ENCODE results near the gene CD74. TPM values are rescaled to one million over a fixed set of nuclear protein-coding genes. Genes with fewer than 3 reads are reported as not detected.

CD74 gene
- total RNA-seq, 1 donor from 2014 or later: 1,940 TPM

DNA sequence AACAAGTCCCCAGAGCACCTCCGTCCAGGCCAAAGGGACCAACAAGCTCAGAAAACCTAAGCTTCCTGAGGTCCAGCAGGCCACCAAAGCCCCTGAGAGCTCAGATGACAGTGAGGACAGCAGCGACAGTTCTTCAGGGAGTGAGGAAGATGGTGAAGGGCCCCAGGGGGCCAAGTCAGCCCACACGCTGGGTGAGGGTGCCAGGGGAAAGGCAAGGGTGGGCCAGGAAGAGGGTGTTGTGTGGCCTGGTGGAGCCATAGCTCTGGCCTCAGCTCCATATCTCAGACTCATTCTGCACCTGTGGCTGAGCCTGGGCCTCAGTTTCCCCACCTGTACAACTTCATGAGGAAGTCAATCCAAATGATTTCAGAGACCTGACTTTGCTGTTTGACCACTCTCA is 20.7 kb downstream of the CD74 start:
- no peaks in the 10 kb centered on the region for H3K27me3 ChIP-seq
- no peaks in the 10 kb centered on the region for H3K4me1 ChIP-seq
- peaks cover 70 to 96% of the 10 kb centered on the region in 2 donors for H3K36me3 ChIP-seq
- H3K27ac ChIP-seq: no peak overlapping the region
- H3K9me3 ChIP-seq: no peaks in the 10 kb centered on the region
- no peak for DNase-seq (ENCODE audit: low spot score in 2 of 2)
- H3K4me3 ChIP-seq: no peak overlapping the region
- intact Hi-C loops (cut with DNase I): no loop called here
- TF ChIP-seq, protein P1, sequence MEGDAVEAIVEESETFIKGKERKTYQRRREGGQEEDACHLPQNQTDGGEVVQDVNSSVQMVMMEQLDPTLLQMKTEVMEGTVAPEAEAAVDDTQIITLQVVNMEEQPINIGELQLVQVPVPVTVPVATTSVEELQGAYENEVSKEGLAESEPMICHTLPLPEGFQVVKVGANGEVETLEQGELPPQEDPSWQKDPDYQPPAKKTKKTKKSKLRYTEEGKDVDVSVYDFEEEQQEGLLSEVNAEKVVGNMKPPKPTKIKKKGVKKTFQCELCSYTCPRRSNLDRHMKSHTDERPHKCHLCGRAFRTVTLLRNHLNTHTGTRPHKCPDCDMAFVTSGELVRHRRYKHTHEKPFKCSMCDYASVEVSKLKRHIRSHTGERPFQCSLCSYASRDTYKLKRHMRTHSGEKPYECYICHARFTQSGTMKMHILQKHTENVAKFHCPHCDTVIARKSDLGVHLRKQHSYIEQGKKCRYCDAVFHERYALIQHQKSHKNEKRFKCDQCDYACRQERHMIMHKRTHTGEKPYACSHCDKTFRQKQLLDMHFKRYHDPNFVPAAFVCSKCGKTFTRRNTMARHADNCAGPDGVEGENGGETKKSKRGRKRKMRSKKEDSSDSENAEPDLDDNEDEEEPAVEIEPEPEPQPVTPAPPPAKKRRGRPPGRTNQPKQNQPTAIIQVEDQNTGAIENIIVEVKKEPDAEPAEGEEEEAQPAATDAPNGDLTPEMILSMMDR (IDR thresholded peaks at IDR 0.05): no peak

DNA sequence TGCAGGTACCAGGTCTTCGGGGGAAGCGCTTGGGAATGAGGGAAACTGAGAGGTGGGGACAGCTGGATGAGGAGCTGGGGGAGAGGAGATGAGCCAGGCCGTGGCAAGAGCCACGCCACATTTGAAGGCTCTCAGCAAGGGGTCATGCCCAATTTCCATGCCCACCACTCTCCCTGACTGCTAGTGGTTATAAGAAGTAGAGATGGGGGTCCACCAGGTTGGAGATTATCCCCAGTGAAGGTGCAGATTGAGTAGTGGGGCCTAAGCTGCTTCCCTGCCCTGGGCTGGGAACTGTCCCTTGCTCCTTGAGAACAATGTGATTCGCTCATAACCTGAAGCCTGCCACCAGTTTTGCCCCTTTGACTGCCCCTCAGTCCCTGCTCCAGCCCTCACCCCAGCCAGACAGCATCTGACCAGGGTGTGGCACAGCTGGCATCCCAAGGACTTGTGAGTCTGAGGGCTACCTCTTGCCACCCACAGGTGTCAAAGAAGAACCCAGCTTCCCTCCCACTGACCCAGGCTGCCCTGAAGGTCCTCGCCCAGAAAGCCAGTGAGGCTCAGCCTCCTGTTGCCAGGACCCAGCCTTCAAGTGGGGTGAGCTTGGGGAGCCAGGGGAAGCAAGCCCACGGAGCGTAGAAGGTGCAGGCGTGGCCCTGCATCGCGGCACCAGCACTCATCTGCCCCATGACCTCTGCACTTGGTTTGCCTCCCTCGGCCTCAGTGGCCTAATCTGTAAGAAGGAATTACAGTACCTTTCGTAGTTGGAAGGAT is 21.5 kb downstream of the CD74 start:
- H3K4me1 ChIP-seq: no peaks in the 10 kb centered on the region
- no peaks in the 10 kb centered on the region for H3K9me3 ChIP-seq
- no peak overlapping the region for H3K27ac ChIP-seq
- H3K27me3 ChIP-seq: no peaks in the 10 kb centered on the region
- TF ChIP-seq, protein P1 (IDR thresholded peaks at IDR 0.05): no peak
- intact Hi-C loops (cut with DNase I): no loop called here
- no peak overlapping the region for H3K4me3 ChIP-seq
- H3K36me3 ChIP-seq: peaks cover 72 to 97% of the 10 kb centered on the region in 2 donors
- DNase-seq (ENCODE audit: low spot score in 2 of 2): no peak

DNA sequence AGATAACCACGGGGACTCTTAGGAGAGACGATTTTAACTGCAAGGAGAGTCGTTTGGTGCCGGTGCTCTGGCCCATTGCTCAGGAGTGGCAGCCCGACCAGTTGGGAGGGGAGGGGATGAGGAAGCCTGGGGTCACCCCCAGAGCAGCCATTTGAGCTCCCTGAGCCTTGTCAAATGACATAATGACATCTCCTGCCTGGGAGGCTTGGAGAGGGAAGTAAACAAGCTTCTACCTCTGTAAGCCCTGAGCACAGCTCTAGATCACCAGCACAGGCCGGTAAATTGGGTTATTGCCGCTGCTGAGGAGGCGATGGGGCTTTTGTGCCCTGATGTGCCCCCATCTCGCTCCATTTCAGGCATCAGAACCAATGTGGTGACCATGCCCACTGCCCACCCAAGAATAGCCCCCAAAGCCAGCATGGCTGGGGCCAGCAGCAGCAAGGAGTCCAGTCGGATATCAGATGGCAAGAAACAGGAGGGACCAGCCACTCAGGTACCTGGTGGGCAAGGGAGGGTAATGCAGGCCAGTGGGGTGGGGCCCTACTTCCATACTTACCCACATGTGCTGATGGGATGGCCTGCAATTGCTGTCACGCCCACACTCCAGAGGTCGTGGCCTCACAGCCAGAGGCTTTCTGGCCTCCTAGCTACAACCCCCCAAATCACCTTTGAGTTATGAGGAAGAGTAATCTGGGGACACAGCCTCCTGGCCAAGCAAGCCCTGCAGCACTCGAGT is 23.0 kb downstream of the CD74 start:
- Histone ChIP-seq H3K9me3 (no peaks in the 10 kb centered on the region), H3K4me1 (no peaks in the 10 kb centered on the region), H3K36me3 (peaks cover 80 to 99% of the 10 kb centered on the region in 2 donors), H3K27ac (no peak overlapping the region), H3K27me3 (no peaks in the 10 kb centered on the region), H3K4me3 (no peak overlapping the region)
- TF ChIP-seq, protein P1 (IDR thresholded peaks at IDR 0.05): no peak
- DNase-seq (ENCODE audit: low spot score in 2 of 2): no peak
- intact Hi-C loops (cut with DNase I): no loop called here

DNA sequence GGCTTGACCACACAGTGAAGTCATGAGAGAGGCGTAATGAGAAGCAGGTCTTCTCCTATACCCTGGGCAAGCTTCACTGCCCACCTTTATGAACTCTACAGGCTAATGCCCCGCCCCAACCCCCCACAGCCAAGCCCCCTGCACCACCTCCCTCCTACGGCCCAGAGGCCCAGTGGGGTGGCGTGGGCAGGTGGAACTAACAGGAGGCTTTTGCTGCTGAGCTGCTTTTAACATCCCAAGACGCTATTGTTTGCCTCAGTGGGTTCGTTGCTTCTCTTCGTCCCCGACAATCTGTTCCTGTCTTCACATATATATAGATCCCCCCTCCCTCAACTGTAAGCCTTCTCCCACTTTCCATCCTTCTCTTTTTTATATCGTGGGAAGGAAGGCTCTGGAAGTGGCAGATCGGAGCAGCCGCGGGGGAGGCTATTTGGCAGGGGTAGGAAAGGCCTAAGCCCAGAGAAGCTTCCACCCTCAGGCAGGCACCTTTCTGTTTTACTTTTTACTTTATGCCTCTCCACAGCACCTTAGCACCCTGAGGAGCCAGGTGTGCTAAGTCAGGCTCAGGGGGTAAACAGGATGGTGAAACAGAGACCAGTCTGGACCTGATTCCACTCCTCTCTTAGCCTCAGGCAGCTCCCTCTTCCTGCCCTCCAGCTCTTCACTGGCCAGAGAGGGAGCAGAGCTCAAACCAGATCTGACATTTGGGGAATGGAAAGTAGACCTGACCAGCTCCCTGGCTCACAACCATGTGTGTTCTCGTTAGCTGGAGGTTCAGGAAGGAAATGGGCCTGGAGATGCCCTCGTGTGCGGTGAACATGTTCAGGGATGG is 26.5 kb downstream of the CD74 start:
- TF ChIP-seq, protein P1 (IDR thresholded peaks at IDR 0.05): no peak
- Histone ChIP-seq H3K27me3 (no peaks in the 10 kb centered on the region), H3K4me3 (no peak overlapping the region)

DNA sequence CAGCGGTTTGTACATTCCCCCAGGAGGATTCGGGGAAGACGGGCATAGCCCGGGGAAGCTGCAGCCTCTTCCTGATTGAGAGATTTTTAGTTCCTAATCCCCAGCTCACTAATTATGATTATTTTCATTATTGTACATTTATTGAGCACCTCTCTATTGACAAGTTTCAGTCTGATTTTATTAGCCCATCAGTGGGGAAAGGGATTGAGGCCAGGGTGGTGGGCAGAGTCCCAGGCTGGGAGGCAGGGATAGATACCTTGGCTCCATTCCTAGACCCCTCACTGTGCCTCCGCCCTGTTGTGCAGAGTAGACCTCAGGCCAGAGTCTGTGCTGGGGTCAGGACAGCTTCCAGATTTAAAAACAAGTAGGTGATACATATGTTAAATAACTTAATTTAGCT is 28.0 kb downstream of the CD74 start:
- intact Hi-C loops (cut with DNase I): no loop called here

More for the DNA sequence above, 26.5 kb downstream of the CD74 start:
- Histone ChIP-seq H3K27ac (no peak overlapping the region), H3K9me3 (no peaks in the 10 kb centered on the region), H3K4me1 (no peaks in the 10 kb centered on the region), H3K36me3 (peaks cover 84 to 99% of the 10 kb centered on the region in 2 donors)
- intact Hi-C loops (cut with DNase I): no loop called here
- DNase-seq (ENCODE audit: low spot score in 2 of 2): no peak

More for the DNA sequence above, 28.0 kb downstream of the CD74 start:
- no peak overlapping the region for H3K27ac ChIP-seq
- no peak for DNase-seq (ENCODE audit: low spot score in 2 of 2)
- TF ChIP-seq, protein P1 (IDR thresholded peaks at IDR 0.05): no peak
- no peak overlapping the region for H3K4me3 ChIP-seq
- peaks cover 86 to 99% of the 10 kb centered on the region in 2 donors for H3K36me3 ChIP-seq
- no peaks in the 10 kb centered on the region for H3K27me3 ChIP-seq
- H3K4me1 ChIP-seq: no peaks in the 10 kb centered on the region
- no peaks in the 10 kb centered on the region for H3K9me3 ChIP-seq

Measured in ascending aorta (tissue), 2 donors.